ENCODE data around the gene DSE.

Gene DSE

DNA sequence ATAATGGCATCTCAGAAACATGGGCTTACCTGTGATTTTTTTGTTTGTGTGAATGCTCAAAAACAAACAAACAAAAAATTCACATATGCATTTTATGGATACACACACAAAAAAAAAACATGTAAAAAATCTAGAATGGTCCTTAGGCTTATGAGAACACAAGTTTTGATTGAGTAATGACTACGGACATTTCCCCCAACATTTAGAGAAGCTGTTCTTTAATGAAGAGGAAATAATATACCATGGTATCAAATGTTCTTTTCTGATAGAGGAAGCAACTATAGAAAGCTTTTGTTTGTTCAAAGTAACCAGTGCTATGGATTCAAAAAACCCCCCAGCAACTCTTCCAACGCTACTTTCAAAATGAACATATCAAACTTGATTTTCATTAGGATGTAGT, 81.8 kb downstream of the DSE start:
- no peak for DNase-seq (ENCODE audit: low spot score)
- TF ChIP-seq, protein P1, sequence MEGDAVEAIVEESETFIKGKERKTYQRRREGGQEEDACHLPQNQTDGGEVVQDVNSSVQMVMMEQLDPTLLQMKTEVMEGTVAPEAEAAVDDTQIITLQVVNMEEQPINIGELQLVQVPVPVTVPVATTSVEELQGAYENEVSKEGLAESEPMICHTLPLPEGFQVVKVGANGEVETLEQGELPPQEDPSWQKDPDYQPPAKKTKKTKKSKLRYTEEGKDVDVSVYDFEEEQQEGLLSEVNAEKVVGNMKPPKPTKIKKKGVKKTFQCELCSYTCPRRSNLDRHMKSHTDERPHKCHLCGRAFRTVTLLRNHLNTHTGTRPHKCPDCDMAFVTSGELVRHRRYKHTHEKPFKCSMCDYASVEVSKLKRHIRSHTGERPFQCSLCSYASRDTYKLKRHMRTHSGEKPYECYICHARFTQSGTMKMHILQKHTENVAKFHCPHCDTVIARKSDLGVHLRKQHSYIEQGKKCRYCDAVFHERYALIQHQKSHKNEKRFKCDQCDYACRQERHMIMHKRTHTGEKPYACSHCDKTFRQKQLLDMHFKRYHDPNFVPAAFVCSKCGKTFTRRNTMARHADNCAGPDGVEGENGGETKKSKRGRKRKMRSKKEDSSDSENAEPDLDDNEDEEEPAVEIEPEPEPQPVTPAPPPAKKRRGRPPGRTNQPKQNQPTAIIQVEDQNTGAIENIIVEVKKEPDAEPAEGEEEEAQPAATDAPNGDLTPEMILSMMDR (IDR thresholded peaks at IDR 0.05; ENCODE audit: borderline replicate concordance, control extremely low read depth, extremely low read depth, insufficient read depth, missing control alignments): no peak
- in situ Hi-C loops (cut with MboI; ENCODE audit: low sequenced_read_pairs, unreplicated experiment): no loop called here

DNA sequence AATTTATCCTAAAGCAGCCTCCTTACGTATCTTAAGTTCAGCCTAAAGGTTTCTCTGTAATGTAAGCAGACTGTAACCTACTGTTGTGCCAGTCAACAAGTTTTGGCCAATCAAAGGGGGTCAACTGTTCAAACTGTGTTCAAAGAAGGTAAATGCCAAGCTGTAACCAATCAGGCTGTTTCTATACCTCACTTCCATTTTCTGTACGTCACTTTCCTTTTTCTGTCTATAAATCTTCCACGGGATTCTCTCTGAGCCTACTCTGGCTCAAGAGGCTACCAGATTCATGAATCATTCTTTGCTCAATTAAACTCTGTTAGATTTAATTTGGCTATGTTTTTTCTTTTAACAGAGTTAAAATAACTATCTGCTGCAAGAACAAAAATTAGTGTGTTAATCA, 85.4 kb downstream of the DSE start:
- in situ Hi-C loops (cut with MboI; ENCODE audit: low sequenced_read_pairs, unreplicated experiment): no loop called here
- TF ChIP-seq, protein P1 (IDR thresholded peaks at IDR 0.05; ENCODE audit: borderline replicate concordance, control extremely low read depth, extremely low read depth, insufficient read depth, missing control alignments): no peak
- no peak for DNase-seq (ENCODE audit: low spot score)

DNA sequence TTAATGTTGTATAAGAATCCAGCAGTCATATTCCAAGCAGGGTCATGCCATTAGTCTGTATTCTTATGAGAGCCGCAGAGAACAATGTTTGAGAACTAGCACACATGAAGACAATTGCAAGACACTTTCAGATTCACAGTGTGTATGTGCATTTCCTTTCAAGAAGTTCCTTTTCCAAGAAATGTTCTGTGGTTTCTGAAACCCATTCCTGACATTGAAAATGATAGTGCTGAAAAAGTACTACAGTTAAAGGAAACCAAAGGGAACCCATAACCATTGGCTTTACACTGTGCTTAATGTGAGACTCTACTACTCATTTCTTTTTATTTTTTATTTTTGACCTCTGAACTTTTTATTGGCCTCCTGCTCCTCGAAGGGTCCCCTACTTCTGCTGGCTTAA, 86.2 kb downstream of the DSE start:
- TF ChIP-seq, protein P1 (IDR thresholded peaks at IDR 0.05; ENCODE audit: borderline replicate concordance, control extremely low read depth, extremely low read depth, insufficient read depth, missing control alignments): no peak
- DNase-seq (ENCODE audit: low spot score): no peak
- in situ Hi-C loops (cut with MboI; ENCODE audit: low sequenced_read_pairs, unreplicated experiment): no loop called here

DNA sequence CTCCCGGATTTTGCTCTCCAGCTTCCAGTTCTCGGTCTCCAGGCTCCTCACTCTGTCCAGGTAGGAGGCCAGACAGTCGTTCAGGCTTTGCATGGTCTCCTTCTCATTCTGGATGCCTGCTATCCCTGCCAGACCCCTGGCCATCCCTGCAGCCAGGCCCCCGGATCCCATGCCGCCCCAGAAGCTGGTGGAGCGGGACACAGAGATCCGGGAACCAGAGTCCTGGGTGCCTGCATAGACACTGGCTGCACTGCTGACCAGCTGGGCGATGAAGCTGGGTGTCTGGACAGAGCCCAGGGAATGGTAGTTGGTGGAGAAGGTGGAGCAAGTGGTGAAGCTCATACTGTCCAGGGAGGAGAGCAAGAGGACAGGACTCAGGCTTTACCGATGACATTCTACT, 87.5 kb downstream of the DSE start:
- in situ Hi-C loops (cut with MboI; ENCODE audit: low sequenced_read_pairs, unreplicated experiment): no loop called here
- TF ChIP-seq, protein P1 (IDR thresholded peaks at IDR 0.05; ENCODE audit: borderline replicate concordance, control extremely low read depth, extremely low read depth, insufficient read depth, missing control alignments): no peak
- DNase-seq (ENCODE audit: low spot score): no peak

DNA sequence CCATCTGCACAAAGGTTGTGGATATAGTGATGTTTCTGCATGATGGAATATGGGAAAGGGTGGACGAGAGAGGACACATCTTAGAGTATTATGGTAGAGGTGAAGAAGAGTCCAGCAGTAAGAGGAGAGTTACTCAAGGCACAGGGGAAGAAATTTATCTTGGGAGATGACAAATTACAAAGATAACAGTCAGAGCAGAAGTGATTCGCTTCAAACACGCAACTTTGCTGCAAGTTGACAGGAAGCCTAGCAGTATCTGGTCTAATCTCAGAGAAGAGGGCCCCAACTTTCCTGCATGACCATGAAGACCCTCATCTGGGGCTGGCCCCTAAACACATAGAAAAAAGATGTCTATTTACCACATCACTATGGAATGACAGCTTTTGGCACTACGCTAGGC, 89.2 kb downstream of the DSE start:
- DNase-seq (ENCODE audit: low spot score): no peak
- in situ Hi-C loops (cut with MboI; ENCODE audit: low sequenced_read_pairs, unreplicated experiment): no loop called here
- TF ChIP-seq, protein P1 (IDR thresholded peaks at IDR 0.05; ENCODE audit: borderline replicate concordance, control extremely low read depth, extremely low read depth, insufficient read depth, missing control alignments): no peak

DNA sequence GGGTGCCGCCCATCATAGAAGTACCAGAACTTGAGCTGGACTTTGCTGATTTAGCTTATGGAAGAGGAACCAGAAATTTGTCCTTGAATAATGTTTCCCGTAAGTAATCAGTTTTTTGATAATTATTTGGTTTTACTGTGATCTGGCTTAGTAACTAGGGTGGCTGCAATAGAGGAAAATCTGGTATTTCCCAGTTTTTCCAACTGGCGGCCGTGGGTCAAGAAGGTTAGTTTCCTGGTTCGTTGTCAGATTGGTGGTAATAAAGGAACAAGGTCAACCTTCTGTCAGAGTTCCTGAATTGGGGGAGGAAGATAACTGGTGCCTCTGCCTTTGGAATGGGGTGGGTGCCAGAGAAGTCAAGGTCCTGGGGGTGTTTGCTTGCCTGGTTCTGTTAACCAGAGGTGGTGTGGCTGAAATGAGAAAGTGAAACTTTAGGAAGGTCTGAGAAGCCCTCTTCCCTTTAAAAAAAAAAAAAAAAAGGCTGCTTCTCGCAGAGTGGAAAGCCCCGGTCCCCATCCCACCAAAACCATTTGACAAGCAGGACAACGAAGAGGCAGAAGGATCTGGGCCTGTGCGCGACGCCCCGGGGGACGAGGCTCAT, 90.7 kb downstream of the DSE start, which contains the start of gene CALHM6:
TSS of gene CALHM6 (plus strand) at position 45 of the 601 bp plus-strand sequence. CDS start at position 600, 555 bp downstream.
- in situ Hi-C loops (cut with MboI; ENCODE audit: low sequenced_read_pairs, unreplicated experiment): no loop called here
- DNase-seq (ENCODE audit: low spot score): peak; percentile 29
- TF ChIP-seq, protein P1 (IDR thresholded peaks at IDR 0.05; ENCODE audit: borderline replicate concordance, control extremely low read depth, extremely low read depth, insufficient read depth, missing control alignments): no peak

Data from GM13976 (cell line).